ENCODE measurements around the gene LYRM4. TPM values are rescaled to one million over a fixed set of nuclear protein-coding genes. Genes with fewer than 3 reads are reported as not detected.

Gene LYRM4
- total and polyA plus RNA-seq, 12 donors, result 18.3 to 33.0 (median 24.5) TPM

- DNase-seq, result no peak
- ATAC-seq, result no peak
- TF ChIP-seq CTCF (IDR thresholded peaks at IDR 0.05), result no peak
- Histone ChIP-seq H3K36me3 (peaks cover 0 to 21% (median 0%) of the 10 kb centered on the region in 9 donors), H3K27me3 (no peaks in the 10 kb centered on the region), H3K4me3 (no peak overlapping the region), H3K9me3 (no peaks in the 10 kb centered on the region), H3K4me1 (peaks cover 0 to 22% (median 17%) of the 10 kb centered on the region in 9 donors), H3K27ac (no peak overlapping the region)
- 98% methylated on average over 8 of the region's 8 CpGs for WGBS, 2 donors
- intact Hi-C loops (cut with DNase I), result loop anchor here in 1 of 10 donors (5.0 kb wide), 1 partner anchor 110 kb away; no protein-coding TSS in a partner anchor
These were observed 3.4 kb downstream of the LYRM4 start for GRCh38 chr6:5257400-5257799.

- intact Hi-C loops (cut with DNase I), result loop anchor here in 1 of 10 donors (5.0 kb wide), 1 partner anchor 110 kb away; no protein-coding TSS in a partner anchor
- no peak for TF ChIP-seq CTCF (IDR thresholded peaks at IDR 0.05)
- peaks cover 0 to 23% (median 0%) of the 10 kb centered on the region in 9 donors for H3K36me3 ChIP-seq
- no peaks in the 10 kb centered on the region for H3K9me3 ChIP-seq
- peaks cover 0 to 18% (median 12%) of the 10 kb centered on the region in 9 donors for H3K4me1 ChIP-seq
- no peak for DNase-seq
- ATAC-seq, result no peak
- WGBS, 2 donors, result 89 to 95% methylated on average over 3 of the region's 3 CpGs
- no peaks in the 10 kb centered on the region for H3K27me3 ChIP-seq
- H3K4me3 ChIP-seq, result no peak overlapping the region
- no peak overlapping the region for H3K27ac ChIP-seq
These were observed 3.8 kb downstream of the LYRM4 start for GRCh38 chr6:5256952-5257351.

- Histone ChIP-seq H3K36me3 (peaks cover 0 to 30% (median 0%) of the 10 kb centered on the region in 9 donors), H3K27me3 (no peaks in the 10 kb centered on the region), H3K9me3 (peaks cover 0 to 5% (median 0%) of the 10 kb centered on the region in 11 donors), H3K4me1 (no peaks in the 10 kb centered on the region), H3K27ac (no peak overlapping the region), H3K4me3 (no peak overlapping the region)
- DNase-seq (no peak), ATAC-seq (no peak)
- intact Hi-C loops (cut with DNase I), result no loop called here
- no peak for TF ChIP-seq CTCF (IDR thresholded peaks at IDR 0.05)
- 86 to 88% methylated on average over 4 of the region's 4 CpGs for WGBS, 2 donors
These were observed 9.8 kb downstream of the LYRM4 start for GRCh38 chr6:5250911-5251310.

GRCh38 chr6:5250451-5250850 lies 10.3 kb downstream of the LYRM4 start:
- DNase-seq (no peak), ATAC-seq (no peak)
- intact Hi-C loops (cut with DNase I), result no loop called here
- H3K36me3 ChIP-seq, result peaks cover 0 to 30% (median 0%) of the 10 kb centered on the region in 9 donors
- H3K4me1 ChIP-seq, result no peaks in the 10 kb centered on the region
- H3K27ac ChIP-seq, result no peak overlapping the region
- H3K9me3 ChIP-seq, result peaks cover 0 to 5% (median 0%) of the 10 kb centered on the region in 11 donors
- 96 to 97% methylated on average over 3 of the region's 3 CpGs for WGBS, 2 donors
- H3K27me3 ChIP-seq, result no peaks in the 10 kb centered on the region
- no peak overlapping the region for H3K4me3 ChIP-seq
- no peak for TF ChIP-seq CTCF (IDR thresholded peaks at IDR 0.05)

Data from heart right ventricle (tissue), 16 donors.